Measurements from ENCODE around the gene RAB8B.

The RAB8B gene

DNA sequence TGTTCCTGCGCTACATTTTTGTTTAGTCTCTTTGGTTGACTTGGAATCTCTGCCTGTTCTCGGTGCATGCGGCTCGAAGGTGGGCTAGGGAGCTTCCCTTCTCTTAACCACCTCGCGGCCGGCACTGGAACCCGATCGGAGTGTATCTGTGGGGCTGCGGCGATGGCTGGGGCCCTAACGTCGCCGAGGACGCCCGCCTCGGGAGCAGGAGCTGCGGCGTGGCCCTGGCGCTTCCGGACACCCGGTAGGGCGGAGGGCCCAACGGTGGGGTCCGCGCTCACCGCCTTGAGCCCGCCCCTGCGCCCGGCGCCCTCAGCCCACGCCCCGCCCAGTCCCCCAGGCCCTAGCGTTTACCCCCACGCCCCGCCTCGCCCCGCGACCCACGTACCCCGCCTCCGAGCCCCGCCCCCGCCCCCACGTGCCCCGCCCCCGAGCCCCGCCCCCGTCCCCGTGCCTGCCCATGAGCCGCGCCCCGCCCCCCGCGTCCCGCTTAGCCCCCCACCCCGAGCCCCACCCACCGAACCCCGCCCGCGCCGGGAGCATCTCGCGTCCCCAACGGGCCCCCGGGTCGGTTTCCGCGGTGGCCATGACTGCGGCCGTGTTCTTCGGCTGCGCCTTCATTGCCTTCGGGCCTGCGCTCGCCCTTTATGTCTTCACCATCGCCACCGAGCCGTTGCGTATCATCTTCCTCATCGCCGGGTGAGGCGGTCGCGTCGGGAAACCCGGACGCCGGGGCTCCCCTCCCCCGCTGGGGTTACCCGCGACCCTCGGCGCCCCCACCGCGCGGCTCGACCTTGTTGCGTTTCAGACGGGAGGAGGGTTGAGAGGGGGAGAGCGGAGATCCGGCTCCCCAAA lies 87.9 kb downstream of the RAB8B start, which contains the start of gene APH1B:
Gene APH1B (plus strand): TSS at position 568 of the 855 bp plus-strand sequence. CDS start 19 bp downstream, at position 587.
- peak; percentile 88 for DNase-seq

DNA sequence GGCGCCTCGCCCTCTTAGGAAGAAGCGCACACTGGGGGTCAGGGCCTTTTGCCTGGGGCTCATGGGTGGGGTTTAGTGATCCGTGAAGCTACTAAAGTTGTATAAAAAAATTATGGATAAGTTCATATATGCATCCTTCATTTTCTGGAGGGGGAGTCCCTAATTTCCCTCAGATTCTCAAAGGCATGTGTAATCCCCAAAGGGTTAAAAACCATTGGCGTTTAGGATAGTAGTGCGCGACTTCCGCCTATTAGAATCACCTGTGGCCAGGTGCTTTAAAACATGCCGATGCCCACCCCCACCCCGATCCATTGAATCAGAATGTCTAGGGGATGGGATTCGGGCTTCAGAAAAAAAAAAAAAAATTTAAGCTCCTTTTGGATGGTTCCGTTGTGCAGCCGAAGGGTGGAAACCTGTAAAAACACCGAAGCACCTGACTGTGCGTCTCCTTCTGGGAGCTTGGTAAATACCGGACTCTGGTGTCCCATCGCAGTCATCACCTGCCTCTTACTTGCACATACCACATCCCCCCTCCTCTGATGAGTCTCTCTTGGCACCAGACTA lies 88.6 kb downstream of the RAB8B start:
- DNase-seq: no peak

DNA sequence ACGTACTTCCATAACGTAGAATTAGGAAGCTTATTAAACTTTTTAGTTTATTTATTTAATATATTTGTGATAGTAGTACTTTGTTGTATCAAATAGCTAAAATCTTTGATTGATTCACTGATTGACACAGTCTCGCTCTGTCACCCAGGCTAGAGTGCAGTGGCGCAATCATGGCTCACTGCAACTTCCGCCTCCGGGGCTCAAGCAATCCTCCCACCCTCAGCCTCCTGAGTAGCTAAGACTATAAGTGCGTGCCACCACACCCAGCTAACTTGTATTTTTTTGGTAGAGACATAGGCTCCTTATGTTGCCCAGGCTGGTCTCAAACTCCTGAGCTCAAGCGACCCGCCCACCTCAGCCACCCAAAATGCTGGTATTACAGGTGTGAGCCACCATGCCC lies 93.7 kb downstream of the RAB8B start:
- no peak for DNase-seq

DNA sequence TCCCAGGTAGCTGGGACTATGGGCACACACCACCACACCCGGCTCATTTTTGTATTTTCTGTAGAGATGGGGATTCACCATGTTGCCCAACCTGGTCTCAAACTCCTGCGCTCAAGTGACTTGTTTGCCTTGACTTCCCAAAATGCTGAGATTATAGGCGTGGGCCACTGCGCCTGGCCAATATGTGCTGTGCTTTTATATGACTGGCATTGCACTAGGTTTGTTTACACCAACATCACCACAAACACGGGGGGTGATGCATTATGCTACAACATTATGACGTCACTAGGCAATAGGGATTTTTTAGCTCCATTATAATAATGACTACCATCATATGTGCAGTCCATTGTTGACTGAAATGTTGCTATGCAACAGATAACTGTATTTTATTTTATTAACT lies 94.9 kb downstream of the RAB8B start:
- no peak for DNase-seq

DNA sequence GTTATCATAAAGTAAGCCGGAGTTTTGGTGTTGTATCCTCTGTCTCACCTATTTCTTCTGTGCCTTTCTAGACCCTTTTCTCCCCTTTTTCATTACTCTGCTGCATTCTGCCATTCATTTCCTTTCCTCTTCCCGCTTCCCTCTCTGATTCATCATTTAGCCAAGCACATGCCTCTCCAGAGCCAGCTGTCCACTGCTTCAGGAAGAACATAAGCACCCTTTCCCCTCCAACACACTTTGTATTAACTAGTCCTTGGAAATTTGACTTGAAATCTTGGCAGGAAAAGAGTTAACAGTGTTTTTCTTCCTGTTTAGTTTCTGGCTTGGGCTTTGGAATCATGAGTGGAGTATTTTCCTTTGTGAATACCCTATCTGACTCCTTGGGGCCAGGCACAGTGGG lies 97.7 kb downstream of the RAB8B start:
- no peak for DNase-seq

DNA sequence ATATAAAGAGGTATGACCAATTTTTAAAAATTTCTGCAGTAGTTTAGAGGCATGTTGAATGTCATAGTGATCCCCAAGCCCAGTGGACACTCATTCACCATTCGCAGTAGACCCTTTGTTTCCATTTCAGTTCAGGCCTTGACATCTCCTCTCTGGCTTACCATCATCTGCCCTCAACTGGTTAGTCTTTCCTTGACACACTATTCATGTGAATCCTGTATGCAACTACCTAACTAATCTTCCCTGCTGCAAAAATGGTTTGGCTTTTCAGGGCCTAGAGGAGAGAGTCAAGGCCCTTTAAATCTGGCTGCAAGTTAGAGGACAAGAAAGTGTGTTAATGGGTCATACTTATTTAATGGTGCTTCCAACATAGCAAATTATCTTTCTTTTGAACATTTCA lies 98.9 kb downstream of the RAB8B start:
- no peak for DNase-seq

DNA sequence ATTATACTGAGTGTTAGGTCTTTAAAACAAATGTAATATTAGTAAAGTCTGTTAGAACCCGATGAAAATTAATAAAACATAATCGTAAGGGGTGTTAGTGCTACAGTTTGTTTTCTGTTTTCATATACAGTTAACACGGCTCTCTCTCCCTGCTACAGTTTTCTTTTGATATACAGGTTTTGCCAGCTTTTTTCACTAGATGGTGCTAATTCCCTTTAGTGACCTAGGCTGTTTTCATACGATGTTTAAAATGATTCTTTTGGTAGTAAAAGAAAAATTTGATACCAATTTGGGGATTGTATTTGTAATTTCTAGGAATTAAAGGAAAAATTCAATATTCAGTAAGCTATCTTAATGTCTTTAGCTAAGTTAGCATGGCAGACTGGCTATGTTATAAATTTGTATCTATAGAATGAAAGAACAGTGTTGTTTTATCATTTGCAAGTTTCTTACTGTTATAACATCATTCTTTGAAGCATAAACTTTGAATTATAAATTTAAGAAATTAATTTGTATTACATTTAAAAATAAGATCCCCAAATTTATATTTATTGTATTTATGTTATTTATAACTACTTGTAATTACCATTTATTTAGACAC lies 99.5 kb downstream of the RAB8B start:
- DNase-seq: peak; percentile 67

DNA sequence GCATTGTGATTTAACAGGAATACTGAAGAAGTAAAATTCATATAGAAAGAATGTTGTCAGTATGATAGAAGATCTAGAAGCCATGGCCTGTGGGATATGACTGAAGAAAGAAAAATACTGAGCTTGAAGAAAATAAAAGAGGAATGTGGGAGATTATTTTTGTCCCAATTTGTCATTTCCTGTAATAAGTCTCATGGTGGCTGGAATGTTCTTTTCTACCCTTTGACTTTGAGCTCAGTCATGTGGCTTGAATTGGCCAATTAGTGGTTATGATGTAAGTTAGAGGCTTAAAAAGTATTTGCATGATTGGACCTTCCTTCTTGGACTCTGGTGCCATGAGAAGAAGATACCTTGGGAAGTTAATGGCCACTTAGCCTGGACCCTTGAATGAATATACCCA lies 102.1 kb downstream of the RAB8B start:
- DNase-seq: no peak

DNA sequence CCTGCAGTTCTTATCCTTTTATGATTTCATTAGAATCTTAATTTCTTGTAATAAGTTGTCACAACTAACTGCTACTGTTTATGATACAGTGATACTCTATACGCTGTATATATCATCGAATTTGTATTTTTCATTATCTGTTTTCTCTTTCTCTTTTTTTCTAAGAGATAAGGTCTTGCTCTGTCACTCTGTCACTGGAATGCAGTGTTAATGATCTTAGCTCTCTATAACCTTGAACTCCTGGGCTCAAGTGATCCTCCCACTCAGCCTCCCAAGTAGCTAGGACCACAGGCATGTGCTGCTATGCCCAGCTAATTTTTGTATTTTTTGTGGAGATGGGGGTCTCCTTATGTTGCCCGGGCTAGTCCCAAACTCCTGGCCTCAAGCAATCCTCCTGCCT lies 102.8 kb downstream of the RAB8B start:
- no peak for DNase-seq

DNA sequence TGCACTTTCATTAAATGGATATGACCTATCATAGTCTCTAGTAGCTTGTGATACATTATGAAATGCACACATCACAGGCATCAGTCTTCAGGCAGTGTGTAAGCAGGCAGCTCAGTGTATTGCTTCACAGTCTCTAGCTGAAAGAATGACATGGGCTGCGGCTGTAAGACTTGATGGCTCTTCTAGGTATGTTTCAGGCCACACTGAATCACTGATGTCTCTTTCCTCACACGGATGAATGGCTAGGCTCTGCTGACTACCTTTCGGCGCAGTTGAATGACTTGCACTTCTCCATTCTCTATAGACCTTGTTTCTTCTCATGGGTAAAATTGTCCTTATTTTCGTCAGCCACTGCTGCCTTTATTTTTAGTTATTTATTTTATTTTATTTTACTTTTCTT lies 103.4 kb downstream of the RAB8B start:
- DNase-seq: no peak

DNA sequence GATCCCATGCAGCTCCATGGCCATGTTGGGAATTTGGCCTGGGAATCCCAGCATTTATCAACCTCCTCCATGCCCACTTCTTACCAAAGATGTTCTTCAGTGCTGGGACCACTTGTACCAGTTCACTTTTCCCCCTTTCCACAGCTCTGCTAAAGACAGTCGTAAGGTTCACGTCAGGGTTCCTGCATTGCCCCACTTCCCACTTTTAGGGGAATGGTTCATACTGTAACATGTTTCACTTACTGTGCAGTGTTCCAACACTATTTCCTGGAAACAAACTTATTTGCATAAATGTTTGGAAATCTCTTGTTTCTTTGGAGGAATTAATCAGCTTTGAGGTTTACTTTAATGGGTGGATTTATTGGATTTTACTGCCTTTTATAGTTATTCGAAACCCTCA lies 105.0 kb downstream of the RAB8B start:
- no peak for DNase-seq

DNA sequence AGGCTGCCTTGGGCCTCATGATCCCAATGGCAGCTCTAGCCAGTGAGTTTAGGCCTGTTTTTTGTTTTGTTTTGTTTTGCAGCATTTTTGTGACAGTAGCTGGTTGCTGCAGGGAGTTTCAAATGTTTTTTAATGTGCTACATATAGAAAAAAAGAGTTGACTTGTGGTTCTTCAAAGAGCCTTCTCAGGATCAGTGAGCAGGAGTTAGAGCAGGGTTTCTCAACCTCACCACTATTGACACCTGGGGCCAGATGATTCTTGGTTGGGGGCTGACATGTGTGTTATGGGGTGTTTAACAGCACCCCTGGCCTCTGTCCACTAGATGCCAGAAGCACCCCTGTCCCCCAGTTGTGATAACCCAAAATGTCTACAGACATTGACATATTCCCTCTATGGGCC lies 105.9 kb downstream of the RAB8B start:
- DNase-seq: no peak

DNA sequence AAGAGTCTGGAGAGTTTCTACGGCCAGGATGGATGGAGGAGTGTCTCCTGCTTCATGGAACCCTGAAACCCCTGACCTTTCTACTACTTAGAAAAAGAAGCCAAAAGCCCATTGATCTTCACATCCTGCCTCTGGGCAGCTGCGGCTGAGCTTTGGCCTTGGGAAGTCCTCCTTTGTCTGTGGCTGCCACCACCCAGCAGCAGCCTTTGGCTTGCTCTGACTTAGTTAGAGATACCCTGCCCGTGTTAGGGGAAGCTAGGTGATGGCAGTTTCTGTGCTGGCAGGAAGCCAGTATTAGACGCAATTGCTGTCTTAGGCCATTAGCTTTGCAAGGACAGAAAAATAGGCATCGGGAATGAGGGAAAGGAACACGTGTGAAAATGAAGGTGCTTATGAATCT lies 106.8 kb downstream of the RAB8B start:
- no peak for DNase-seq

DNA sequence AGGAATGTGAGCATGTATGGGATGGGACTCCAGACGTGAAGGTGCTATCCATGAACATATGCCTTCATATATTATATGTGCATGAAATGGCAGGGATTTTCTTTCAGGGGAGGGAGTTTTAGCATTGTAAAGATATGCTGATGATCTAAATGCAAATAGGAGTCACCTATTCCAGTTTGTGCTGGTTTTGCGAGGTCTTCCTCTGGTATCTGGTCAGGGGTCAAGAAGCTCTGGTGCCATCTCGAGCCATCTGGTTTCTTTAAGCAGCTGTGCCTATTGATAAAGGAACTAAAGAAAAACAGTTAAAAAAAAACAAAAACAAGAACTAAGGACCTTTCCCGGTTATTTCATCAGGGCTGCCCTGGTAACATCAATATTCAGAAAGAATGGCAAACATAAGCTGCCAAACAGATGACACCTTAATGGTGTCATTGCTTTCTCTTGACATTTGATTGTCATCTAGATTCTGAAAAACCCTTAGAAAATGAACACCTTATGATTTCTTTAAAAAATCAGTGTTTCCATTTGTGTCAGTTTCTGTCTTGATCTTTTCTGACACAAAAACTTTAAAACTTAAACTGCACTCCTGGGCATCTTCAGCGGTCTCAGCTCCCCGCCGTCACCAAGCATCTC lies 110.7 kb downstream of the RAB8B start:
- DNase-seq: no peak

DNA sequence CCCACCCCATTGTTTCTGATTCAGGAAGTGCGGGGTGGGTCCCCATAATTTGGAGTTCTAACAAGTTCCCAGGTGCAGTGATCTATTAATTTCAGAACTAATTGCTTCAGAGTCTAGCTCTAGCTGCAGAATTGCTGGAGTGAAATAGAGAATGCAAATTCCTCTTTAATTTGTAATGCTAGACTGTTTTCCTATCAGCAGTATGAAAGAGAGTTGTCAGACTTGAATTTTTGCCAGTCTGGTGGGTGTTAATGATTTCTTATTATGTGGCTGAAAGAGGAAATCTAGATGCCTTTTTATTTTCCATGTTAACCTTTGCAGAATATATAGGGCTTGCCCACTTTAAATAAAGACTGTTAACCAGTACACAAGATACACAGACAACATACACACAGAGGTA lies 111.7 kb downstream of the RAB8B start:
- DNase-seq: no peak

DNA sequence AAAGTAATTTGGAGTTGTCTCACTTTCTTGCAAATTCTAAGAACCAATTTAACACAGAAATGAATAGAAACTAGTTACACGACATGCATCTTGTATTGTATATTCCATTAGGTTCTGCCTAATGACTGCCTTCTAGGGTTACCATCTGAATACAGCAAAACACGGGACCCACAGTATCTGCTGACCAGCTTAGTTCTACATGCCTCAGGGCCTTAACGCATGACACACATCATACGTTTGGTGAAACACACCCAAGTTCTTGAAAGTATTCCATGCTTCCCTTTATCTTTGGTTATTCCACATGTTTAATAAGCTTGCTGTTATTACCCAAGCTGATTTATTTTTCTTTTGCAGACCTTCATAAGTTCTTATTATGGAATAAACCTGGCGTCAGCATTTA lies 115.9 kb downstream of the RAB8B start:
- DNase-seq: no peak

DNA sequence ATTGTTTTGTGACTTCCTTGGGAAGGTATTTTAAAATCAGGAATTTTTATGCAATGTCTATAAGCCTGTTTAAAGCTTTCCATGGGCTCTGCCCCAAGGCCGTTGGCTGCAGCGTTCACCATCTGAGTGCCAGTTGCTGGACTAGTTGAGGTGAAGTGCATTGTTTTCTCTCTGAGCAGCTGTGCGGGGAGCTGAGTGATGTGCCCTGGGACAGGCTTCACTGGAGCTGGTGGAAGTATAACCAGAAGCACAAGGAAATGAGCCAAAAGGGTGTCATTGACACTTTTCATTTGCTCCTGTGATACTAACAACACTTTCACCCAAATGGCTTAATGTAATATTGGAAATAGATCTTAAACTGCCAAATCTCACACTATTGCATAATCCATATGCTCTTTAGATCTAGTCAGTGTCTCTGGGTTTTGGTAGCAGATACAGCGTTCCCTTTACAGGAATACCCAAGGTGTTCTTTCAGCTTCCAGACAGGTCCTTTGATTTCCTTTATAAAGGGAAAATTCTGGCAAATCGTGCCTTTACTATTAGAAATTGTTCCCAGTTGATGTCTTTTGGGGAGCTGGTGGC lies 117.2 kb downstream of the RAB8B start:
- DNase-seq: no peak

DNA sequence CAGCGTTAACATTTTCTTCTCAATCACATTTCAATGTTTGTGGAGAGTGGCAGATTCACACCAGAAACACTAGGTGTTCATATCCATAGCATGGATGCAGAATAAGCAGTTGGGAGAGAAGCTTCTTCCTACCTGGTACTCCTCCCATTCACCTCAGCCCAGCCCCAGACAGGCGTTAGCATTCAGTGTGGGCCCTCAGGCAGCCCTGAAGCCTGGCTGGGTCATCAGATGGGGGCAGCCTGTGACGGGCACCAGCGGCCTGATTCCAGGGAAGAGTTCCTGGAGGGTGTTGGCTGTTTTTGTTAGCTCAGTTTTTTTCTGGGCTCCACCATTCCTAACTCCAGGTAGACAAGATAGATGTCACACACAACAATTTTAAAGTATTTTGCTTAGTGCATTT lies 119.1 kb downstream of the RAB8B start:
- no peak for DNase-seq

DNA sequence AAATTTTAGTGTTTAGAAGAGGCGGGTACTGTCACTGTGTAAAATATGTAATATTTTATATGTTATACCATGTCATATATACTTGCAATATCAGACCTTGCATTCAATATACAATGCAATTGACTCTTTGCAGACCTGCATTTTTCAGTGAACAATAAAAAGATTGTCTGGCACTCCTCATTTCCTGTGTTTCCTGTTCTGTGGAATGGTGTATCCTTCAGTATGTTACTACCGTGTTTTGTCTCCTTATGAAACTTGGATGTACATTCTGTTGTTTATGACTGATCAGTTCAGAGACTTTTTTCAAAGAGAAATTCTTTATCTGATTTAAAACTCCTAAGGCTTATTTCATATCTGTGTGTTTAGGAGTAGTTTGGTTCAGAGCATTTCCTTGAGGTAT lies 119.5 kb downstream of the RAB8B start:
- no peak for DNase-seq

DNA sequence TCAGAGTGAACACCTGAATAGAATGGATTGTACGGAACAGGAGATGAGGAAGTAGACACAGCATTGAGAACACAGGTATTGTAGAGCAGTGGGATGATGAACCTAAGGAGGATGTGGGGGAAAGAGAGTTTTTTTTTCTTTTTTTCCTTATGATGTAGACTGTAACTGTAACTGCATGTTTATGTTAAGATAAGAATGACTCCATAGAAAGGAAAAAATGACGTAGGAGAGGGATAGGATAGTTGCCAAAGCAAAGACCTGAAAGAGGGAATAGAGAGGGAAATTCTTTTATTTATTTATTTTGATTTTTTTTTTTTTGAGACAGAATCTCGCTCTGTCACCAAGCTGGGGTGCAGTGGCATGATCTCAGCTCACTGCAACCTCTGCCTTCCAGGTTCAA lies 121.2 kb downstream of the RAB8B start:
- DNase-seq: no peak

DNA sequence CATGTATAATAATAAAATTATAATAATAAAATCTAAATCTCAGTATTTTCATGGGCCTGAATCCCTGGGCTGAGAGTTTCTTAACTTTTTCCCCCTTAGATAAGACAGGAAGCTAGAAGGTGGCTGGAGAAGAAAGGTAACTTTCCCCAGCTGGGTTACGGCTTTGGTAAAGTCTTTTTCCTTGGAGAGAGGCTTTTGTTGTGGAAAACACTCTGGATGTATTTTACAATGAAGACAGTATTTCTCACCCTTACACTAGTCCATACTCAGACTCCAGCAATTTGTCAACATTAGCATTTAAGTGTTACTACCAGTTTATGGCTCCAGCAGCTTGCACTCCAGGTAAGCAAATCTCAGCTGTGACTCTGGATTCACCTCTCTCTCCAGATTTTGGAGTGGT lies 122.9 kb downstream of the RAB8B start:
- no peak for DNase-seq

DNA sequence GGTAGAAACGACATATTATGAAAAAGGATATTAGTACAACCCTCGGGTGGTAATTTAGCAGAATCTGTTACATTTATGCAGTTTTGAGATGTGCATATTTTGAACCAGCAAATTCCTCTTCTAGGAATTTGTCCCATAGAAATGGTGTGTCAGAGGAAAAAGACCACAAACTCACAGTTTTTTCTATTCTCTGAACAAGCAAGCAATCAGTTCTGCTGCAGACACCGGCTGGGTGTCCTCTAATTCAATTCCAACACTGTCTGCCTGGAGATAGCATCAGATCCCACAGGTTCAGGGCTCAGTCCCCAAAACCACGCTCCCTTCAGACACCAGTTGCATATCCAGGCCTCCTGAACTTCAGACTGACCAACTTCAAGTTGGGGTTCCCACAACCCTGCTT lies 124.4 kb downstream of the RAB8B start:
- DNase-seq: no peak

DNA sequence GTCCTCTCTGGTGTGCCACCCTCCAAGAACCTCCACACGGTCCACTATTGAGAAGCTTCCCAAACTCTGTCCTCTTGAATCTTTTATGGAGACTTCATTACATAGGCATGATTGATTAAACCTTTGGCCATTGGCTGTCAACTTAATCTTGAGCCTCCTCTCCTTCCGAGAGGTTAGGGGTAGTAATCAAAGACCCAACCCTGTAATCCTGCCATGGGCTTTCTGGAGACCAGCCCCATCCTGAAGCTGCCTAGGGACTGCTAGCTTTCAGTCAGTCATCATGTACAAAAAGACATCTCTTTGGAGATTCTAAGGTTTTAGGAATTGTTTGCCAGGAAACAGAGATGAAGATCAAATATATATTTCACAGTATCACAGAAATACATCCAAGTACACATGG lies 125.0 kb downstream of the RAB8B start:
- no peak for DNase-seq
